ENCODE measurements around the gene SMCP.

Gene SMCP

GRCh38 chr1:152878042-152878441, at the start of gene SMCP:
TSS of gene SMCP (plus strand) at chr1:152878322. CDS start at chr1:152884423, 6,101 bp downstream.
- no peaks in the 10 kb centered on the region for H3K27me3 ChIP-seq (ENCODE audit: control insufficient read depth, insufficient read depth, low read length)
- H3K27ac ChIP-seq (ENCODE audit: low read depth, low read length), result no peak within 1 kb of the TSS
- no peaks in the 10 kb centered on the region for H3K4me1 ChIP-seq (ENCODE audit: control insufficient read depth, insufficient read depth, low read length)

GRCh38 chr1:152836870-152837269, 41.3 kb upstream of the SMCP start:
- Histone ChIP-seq H3K4me1 (ENCODE audit: control insufficient read depth, insufficient read depth, low read length) (no peaks in the 10 kb centered on the region), H3K9ac (ENCODE audit: low read length) (no peak overlapping the region), H3K27me3 (ENCODE audit: control insufficient read depth, insufficient read depth, low read length) (no peaks in the 10 kb centered on the region), H3K27ac (ENCODE audit: low read depth, low read length) (no peak overlapping the region), H3K4me3 (ENCODE audit: low read length) (no peak overlapping the region), H3K36me3 (ENCODE audit: control insufficient read depth, insufficient read depth, low read length) (no peaks in the 10 kb centered on the region)

More at GRCh38 chr1:152878042-152878441, at the start of gene SMCP:
- Histone ChIP-seq H3K4me3 (ENCODE audit: low read length) (no peak within 1 kb of the TSS), H3K36me3 (ENCODE audit: control insufficient read depth, insufficient read depth, low read length) (no peaks in the 10 kb centered on the region), H3K9ac (ENCODE audit: low read length) (no peak within 1 kb of the TSS)

- no peaks in the 10 kb centered on the region for H3K4me1 ChIP-seq (ENCODE audit: control insufficient read depth, insufficient read depth, low read length)
- no peaks in the 10 kb centered on the region for H3K27me3 ChIP-seq (ENCODE audit: control insufficient read depth, insufficient read depth, low read length)
- no peaks in the 10 kb centered on the region for H3K36me3 ChIP-seq (ENCODE audit: control insufficient read depth, insufficient read depth, low read length)
- no peak within 1 kb of the TSS for H3K27ac ChIP-seq (ENCODE audit: low read depth, low read length)
- no peak within 1 kb of the TSS for H3K9ac ChIP-seq (ENCODE audit: low read length)
- H3K4me3 ChIP-seq (ENCODE audit: low read length), result no peak within 1 kb of the TSS
These were observed 35.6 kb upstream of the SMCP start, which contains the start of gene LCE6A for GRCh38 chr1:152842556-152842955. TSS of gene LCE6A (plus strand) at chr1:152842856. CDS start at chr1:152843521, 665 bp downstream.

- Histone ChIP-seq H3K4me3 (ENCODE audit: low read length) (no peak overlapping the region), H3K4me1 (ENCODE audit: control insufficient read depth, insufficient read depth, low read length) (no peaks in the 10 kb centered on the region), H3K27ac (ENCODE audit: low read depth, low read length) (no peak overlapping the region), H3K9ac (ENCODE audit: low read length) (no peak overlapping the region), H3K36me3 (ENCODE audit: control insufficient read depth, insufficient read depth, low read length) (no peaks in the 10 kb centered on the region), H3K27me3 (ENCODE audit: control insufficient read depth, insufficient read depth, low read length) (no peaks in the 10 kb centered on the region)
These were observed 22.5 kb upstream of the SMCP start for GRCh38 chr1:152855661-152856060.

- Histone ChIP-seq H3K9ac (ENCODE audit: low read length) (no peak overlapping the region), H3K4me1 (ENCODE audit: control insufficient read depth, insufficient read depth, low read length) (peaks cover 5% of the 10 kb centered on the region), H3K4me3 (ENCODE audit: low read length) (no peak overlapping the region), H3K27me3 (ENCODE audit: control insufficient read depth, insufficient read depth, low read length) (no peaks in the 10 kb centered on the region), H3K27ac (ENCODE audit: low read depth, low read length) (no peak overlapping the region), H3K36me3 (ENCODE audit: control insufficient read depth, insufficient read depth, low read length) (no peaks in the 10 kb centered on the region)
These were observed 20.1 kb upstream of the SMCP start for GRCh38 chr1:152858062-152858461.

GRCh38 chr1:152859696-152860095, 18.4 kb upstream of the SMCP start, which contains the start of gene LCE7A:
TSS of gene LCE7A (plus strand) at chr1:152859996. CDS start at chr1:152860698, 702 bp downstream.
- Histone ChIP-seq H3K9ac (ENCODE audit: low read length) (no peak within 1 kb of the TSS), H3K36me3 (ENCODE audit: control insufficient read depth, insufficient read depth, low read length) (no peaks in the 10 kb centered on the region), H3K27me3 (ENCODE audit: control insufficient read depth, insufficient read depth, low read length) (no peaks in the 10 kb centered on the region), H3K4me1 (ENCODE audit: control insufficient read depth, insufficient read depth, low read length) (peaks cover 5% of the 10 kb centered on the region), H3K4me3 (ENCODE audit: low read length) (no peak within 1 kb of the TSS), H3K27ac (ENCODE audit: low read depth, low read length) (no peak within 1 kb of the TSS)

- no peaks in the 10 kb centered on the region for H3K36me3 ChIP-seq (ENCODE audit: control insufficient read depth, insufficient read depth, low read length)
- no peak overlapping the region for H3K27ac ChIP-seq (ENCODE audit: low read depth, low read length)
- no peak overlapping the region for H3K4me3 ChIP-seq (ENCODE audit: low read length)
- no peak overlapping the region for H3K9ac ChIP-seq (ENCODE audit: low read length)
- H3K4me1 ChIP-seq (ENCODE audit: control insufficient read depth, insufficient read depth, low read length), result peaks cover 5% of the 10 kb centered on the region
- no peaks in the 10 kb centered on the region for H3K27me3 ChIP-seq (ENCODE audit: control insufficient read depth, insufficient read depth, low read length)
These were observed 18.0 kb upstream of the SMCP start for GRCh38 chr1:152860129-152860528.

GRCh38 chr1:152861374-152861773, 16.7 kb upstream of the SMCP start:
- H3K9ac ChIP-seq (ENCODE audit: low read length), result no peak overlapping the region
- peaks cover 5% of the 10 kb centered on the region for H3K4me1 ChIP-seq (ENCODE audit: control insufficient read depth, insufficient read depth, low read length)
- no peaks in the 10 kb centered on the region for H3K36me3 ChIP-seq (ENCODE audit: control insufficient read depth, insufficient read depth, low read length)
- H3K27me3 ChIP-seq (ENCODE audit: control insufficient read depth, insufficient read depth, low read length), result no peaks in the 10 kb centered on the region
- no peak overlapping the region for H3K27ac ChIP-seq (ENCODE audit: low read depth, low read length)
- H3K4me3 ChIP-seq (ENCODE audit: low read length), result no peak overlapping the region

GRCh38 chr1:152864443-152864842, 13.7 kb upstream of the SMCP start:
- Histone ChIP-seq H3K27me3 (ENCODE audit: control insufficient read depth, insufficient read depth, low read length) (no peaks in the 10 kb centered on the region), H3K4me1 (ENCODE audit: control insufficient read depth, insufficient read depth, low read length) (peaks cover 5% of the 10 kb centered on the region), H3K27ac (ENCODE audit: low read depth, low read length) (no peak overlapping the region), H3K36me3 (ENCODE audit: control insufficient read depth, insufficient read depth, low read length) (no peaks in the 10 kb centered on the region), H3K4me3 (ENCODE audit: low read length) (no peak overlapping the region), H3K9ac (ENCODE audit: low read length) (no peak overlapping the region)

GRCh38 chr1:152866321-152866720, 11.8 kb upstream of the SMCP start:
- H3K4me3 ChIP-seq (ENCODE audit: low read length), result no peak overlapping the region
- H3K36me3 ChIP-seq (ENCODE audit: control insufficient read depth, insufficient read depth, low read length), result no peaks in the 10 kb centered on the region
- H3K27ac ChIP-seq (ENCODE audit: low read depth, low read length), result no peak overlapping the region
- H3K9ac ChIP-seq (ENCODE audit: low read length), result no peak overlapping the region
- peaks cover 5% of the 10 kb centered on the region for H3K4me1 ChIP-seq (ENCODE audit: control insufficient read depth, insufficient read depth, low read length)
- no peaks in the 10 kb centered on the region for H3K27me3 ChIP-seq (ENCODE audit: control insufficient read depth, insufficient read depth, low read length)

- no peak overlapping the region for H3K4me3 ChIP-seq (ENCODE audit: low read length)
- no peaks in the 10 kb centered on the region for H3K36me3 ChIP-seq (ENCODE audit: control insufficient read depth, insufficient read depth, low read length)
- H3K27ac ChIP-seq (ENCODE audit: low read depth, low read length), result no peak overlapping the region
- no peaks in the 10 kb centered on the region for H3K4me1 ChIP-seq (ENCODE audit: control insufficient read depth, insufficient read depth, low read length)
- no peak overlapping the region for H3K9ac ChIP-seq (ENCODE audit: low read length)
- H3K27me3 ChIP-seq (ENCODE audit: control insufficient read depth, insufficient read depth, low read length), result no peaks in the 10 kb centered on the region
These were observed 8.2 kb upstream of the SMCP start for GRCh38 chr1:152869808-152870419.

GRCh38 chr1:152870831-152871730, 7.0 kb upstream of the SMCP start:
- Histone ChIP-seq H3K9ac (ENCODE audit: low read length) (no peak overlapping the region), H3K27ac (ENCODE audit: low read depth, low read length) (no peak overlapping the region), H3K4me1 (ENCODE audit: control insufficient read depth, insufficient read depth, low read length) (no peaks in the 10 kb centered on the region), H3K36me3 (ENCODE audit: control insufficient read depth, insufficient read depth, low read length) (no peaks in the 10 kb centered on the region), H3K4me3 (ENCODE audit: low read length) (no peak overlapping the region), H3K27me3 (ENCODE audit: control insufficient read depth, insufficient read depth, low read length) (no peaks in the 10 kb centered on the region)
